Measurements from ENCODE around the gene BRF1. TPM values are rescaled to one million over a fixed set of nuclear protein-coding genes. Genes with fewer than 3 reads are reported as not detected.
"Not testable (repeated sequence)": the region's sequence is repeated elsewhere in the genome, so short reads cannot be mapped to it uniquely, and the experiment has no call there.

Gene BRF1
- total RNA-seq, 1 experiment from 2014 or later, result 12.6 TPM

DNA sequence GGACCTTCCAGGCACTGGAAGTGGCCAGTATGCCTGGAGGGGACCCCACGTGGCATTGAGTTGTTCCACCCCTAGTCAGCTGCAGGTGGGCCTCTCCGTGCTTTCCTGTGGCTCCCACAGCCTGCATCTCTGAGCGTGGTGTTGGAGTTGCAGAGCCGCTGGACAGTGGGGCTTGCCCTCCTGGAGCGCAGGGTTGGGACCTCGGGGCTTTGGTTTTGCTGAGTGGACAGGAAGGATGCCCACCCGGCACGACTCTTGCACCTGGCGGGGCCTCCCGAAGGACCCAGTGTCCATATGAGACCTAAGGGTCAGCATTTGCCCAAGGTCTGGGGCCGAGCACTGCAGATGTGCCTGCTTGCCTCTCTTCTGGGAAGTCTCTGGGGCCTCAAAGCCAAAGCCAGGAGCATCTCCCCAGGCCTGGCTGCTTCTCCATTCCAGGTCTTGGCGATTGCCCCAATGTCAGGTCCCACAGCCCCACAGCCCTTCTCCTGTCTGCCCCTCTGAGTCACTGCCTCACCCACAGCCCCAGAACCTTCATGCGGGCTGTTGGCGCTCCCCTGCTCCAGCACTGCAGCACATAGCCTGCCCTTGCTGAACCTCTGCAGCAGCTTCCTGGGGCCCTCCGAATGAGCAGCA, 15.3 kb upstream of the BRF1 start:
- no peak for DNase-seq (ENCODE audit: low spot score)

DNA sequence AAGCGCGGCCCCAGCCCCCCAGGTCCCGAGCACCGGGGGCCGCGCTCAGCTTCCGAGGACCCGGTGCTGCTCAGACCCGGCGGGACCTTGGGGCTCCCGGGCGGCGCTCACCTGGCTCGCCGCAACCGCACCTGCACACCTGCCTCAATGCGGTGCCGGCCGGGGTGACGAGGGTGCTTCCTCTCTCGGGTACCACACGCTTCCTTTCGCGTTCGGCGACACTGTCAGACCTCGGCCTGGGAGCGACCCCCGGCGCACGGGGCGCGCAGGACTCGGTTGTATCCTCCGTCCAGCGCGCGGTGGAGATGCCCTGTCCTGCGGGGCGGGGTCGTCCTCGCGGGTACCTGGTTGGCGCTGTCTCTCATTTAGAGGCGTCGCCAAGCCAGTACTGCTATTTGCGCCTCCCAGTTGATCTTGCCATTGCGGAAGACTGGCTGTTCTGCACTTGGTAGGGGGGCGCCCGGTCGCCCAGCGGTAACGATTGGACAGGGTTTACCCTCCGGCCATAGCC, 14.5 kb upstream of the BRF1 start:
- no peak for DNase-seq (ENCODE audit: low spot score)

DNA sequence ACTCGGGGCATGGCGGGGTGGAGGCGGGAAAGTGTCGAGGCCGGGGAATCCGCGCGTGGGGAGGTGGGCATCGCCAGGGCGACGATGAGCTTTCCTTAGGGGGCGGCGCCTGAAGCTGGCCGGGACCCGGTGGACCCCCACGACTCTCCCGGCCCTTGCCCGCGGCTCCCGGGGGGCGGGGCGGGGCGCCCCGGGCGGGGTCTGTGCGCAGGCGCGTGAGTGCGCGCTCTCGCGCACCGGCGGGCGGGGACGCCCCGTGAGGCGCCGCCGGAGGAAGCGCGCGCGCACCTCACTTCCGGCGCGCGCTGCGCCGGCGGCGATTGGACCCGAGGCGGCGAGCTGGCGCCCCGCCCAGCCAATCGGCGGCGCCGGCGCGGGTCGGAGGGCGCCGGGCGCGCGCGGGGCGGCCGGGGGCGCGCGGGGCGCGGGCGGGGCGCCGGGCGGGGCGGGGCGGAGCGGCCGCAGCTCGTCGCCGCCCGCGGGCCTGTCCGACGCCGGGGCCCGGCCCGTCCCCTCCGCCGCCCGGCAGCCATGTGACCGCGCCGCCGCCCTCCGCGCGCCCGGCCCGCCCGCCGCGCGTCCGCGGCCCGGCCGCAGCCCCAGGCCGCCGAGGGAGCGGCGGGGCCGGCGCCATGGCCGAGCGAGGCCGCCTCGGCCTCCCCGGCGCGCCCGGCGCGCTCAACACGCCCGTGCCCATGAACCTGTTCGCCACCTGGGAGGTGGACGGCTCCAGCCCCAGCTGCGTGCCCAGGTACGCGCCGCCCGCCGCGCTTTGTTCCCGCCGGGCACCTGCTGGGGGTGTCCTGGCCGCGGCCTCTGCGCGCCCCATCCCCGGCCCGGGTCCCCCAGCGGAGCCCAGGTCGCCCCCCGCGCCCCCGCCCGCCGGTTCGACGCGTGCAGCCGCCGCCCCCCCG, 13.7 kb upstream of the BRF1 start, which contains the start of gene PACS2:
PACS2 (plus strand) TSS at position 462 of the 914 bp plus-strand sequence; CDS start at position 633, 171 bp downstream.
- peak; percentile 35 for DNase-seq (ENCODE audit: low spot score)

DNA sequence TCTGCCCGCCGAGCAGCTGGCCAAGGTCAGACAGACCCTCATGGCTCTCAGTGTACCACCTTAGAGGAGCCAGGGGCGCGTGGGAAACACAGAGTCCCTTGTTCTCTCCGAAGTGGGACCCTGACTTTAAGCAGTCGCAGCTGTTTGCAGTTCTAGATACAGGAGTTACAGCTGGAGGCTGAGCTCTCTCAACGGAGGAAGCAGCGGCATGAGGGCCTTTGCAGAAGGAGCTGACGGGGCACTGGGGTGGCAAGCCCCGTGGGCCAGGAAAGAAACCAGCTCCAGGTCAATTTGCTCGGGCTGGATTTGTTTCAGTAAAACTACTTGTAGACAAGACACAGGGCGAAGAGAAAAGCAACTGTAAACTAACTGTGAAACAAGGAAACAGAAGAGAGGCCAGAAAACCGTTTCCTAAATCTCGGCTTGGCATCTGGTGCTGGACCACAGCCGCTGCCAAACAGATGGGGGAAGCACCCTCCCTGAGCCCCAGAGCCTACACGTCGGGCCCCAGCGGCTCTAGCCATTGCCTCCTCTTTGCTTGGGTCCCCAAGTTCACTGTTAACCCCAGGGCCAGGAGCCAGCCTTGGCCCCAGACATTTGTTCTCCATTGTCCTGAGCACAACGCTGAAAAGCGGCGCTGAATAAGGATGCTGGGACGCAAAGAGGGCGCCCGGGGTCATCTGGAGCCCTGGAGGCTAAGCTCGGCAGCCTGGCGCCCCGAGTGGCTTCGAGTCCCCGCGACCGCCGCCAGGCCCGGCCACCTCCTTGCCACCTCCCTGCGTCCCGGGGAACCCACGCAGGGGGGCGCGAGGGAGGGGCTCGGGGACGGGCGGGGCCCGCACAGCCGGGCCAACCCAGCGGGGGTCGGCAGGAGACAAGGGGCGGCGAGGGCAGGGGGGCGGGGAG, 12.8 kb upstream of the BRF1 start:
- no peak for DNase-seq (ENCODE audit: low spot score)

DNA sequence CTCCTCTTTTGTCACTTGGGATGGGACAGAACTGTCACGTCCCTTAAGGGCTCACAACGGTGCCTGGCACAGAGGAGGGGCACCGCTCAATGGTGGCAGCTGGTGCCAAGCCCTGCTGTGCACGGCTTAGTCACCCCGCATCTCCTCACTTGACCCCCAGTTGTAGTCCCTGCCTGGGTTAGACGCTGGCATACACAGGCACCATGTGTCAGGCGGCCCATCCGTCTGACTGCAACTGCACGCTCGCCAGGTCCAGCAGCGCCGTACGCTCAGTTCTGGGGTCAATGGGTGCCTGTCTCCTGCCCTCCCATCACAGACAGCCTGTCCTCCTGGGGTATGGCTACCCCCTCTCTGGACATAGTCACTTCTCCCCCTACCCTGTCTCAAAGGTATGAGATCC, 12.2 kb upstream of the BRF1 start:
- DNase-seq (ENCODE audit: low spot score), result no peak

DNA sequence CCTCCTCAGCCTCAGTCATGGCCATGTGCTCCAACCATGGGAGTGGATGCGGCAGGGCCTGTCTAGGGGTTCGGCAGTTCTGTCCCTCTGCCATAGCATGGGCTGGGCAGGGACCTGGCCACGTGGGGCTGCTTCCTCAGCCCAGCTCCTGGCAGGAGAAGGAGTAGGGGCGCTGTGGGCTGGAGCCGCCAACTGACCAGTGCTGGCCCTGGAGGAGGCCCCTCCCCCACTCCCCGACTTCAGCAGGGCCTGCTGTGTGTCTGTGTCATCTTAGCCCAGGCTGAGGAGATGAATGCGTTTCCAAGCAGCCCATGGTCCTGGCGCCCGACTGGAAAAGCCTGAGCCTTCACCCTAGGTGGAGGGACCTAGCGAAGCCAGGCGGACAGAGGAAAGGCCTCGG, 11.0 kb upstream of the BRF1 start:
- no peak for DNase-seq (ENCODE audit: low spot score)

DNA sequence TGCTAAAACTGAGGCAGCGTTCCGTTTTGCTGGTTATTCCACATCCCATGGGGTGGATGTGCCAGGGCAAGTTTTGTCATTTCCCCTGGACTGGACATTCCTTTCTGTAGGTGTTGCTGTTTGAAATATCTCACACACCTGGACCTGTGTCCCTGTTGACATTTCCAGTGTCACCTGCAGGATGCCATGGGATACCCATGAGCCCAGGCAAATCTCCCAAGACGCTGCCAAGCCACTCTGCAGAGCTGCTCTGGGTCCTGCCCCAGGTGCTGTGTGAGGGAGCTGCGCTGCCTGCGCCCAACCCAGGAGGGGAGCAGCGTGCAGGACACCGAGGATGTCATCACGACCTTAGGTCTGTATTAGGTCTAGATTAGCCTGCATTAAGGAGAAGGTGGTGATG, 8.6 kb upstream of the BRF1 start:
- no peak for DNase-seq (ENCODE audit: low spot score)

DNA sequence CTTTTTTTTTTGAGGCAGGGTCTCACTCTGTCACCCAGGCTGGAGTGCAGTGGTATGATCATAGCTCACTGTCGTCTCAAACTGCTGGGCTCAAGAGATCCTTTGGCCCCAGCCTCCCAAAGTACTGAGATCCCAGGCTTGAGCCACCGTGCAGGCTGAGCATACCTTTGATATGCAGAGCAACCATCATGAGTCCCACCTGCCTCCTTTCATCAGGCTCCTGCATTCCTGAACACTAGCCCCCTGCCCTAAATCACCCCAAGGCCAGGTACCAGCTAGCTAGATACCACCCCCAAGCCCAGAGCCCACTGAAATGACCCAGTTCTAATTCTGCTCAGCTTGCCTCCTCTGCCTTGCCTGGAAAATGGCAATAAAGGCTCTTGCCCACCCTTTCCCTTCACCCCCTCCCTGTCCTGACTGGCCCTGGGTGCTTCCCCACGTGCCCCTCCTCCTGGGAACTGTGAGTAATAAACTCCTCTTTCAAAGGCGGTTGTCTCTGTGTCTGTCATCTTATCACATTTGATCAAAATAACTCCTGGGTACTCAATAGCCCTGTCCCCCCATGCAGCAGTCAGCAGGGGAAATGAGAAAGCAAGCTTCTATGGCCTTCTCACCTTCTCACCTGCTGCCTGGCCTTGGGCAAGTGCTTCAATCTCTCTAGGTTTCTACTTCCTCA, 6.4 kb upstream of the BRF1 start:
- DNase-seq (ENCODE audit: low spot score), result no peak

DNA sequence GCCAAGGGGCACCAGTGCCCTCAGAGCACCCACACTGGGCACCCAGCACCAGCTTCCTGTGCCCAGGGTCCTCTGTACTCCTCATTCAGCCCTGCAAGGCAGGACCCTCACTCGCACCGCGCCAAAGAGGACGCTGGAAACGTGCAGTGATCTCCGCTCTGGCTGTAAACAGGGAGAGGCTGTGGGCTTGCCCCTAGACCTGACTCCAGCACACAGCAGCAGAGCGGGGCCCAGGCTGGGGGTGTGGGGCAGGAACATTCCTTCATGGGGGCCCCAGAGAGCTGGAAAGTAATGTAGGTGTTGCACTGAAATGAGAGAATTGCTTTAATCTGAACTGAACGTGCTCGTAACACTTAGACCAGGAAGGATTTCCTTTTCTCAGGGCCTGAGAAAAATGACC, 5.0 kb upstream of the BRF1 start:
- no peak for DNase-seq (ENCODE audit: low spot score)

DNA sequence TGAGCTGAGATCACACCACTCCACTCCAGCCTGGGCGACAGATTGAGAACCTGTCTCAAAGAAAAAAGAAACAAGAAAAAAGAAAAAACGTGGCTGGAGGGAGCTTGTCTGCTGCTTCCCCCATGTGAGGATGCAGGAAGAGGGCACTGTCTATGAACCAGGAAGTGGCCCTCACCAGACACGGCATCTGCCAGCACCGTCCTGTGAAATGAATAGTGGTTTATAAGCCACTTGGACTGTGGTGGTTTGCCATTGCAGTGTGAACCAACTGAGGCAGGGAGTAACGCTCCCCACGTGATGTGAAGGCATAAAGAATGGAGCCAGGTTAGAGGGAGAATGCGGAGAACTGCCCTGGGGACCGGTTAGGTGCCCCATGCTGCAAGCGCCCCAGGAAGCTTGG, 4.5 kb upstream of the BRF1 start:
- DNase-seq (ENCODE audit: low spot score), result no peak

DNA sequence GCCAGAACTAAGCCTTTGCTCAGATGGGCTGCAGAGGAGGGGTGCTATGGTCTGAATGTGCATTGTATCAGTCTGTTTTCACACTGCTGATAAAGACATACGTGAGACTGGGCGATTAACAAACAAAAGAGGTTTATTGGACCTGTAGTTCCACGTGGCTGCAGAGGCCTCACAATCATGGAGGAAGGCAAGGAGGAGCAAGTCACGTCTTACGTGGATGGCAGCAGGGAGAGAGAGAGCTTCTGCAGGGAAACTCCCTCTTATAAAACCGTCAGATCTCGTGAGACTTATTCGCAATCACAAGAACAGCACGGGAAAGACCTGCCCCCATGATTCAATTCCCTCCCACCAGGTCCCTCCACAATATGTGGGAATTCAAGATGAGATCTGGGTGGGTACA, 3.8 kb upstream of the BRF1 start:
- no peak for DNase-seq (ENCODE audit: low spot score)

DNA sequence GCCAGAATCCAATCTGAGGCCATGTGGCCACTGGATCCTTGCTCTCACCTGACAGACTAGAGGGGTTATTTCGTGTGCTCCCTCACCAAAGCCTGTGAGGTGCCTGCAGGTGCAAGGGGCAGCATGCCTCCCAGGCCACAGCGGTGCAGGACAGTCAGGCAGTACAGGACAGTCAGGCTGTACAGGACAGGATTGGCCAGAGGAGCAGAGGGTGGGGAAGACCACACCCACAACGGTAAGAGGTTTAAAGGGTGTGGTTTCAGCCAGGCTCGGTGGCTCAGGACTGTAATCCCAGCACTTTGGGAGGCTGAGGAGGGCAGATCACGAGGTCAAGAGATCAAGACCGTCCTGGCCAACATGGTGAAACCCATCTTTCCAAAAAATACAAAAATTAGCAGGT, 3.1 kb upstream of the BRF1 start:
- DNase-seq (ENCODE audit: low spot score), result no peak

DNA sequence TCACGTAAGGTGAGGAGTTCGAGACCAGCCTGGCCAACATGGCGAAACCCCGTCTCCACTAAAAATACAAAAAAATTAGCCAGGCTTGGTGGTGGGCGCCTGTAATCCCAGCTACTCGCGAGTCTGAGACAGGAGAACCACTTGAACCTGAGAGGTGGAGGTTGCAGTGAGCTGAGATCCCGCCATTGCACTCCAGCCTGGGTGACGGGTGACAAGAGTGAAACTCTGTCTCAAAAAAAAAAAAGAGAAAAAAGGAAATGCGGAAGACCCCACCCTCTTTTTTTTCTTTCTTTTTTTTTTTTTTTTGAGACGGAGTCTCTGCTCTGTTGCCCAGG, 1.1 kb upstream of the BRF1 start:
- DNase-seq (ENCODE audit: low spot score), result not testable (repeated sequence)

DNA sequence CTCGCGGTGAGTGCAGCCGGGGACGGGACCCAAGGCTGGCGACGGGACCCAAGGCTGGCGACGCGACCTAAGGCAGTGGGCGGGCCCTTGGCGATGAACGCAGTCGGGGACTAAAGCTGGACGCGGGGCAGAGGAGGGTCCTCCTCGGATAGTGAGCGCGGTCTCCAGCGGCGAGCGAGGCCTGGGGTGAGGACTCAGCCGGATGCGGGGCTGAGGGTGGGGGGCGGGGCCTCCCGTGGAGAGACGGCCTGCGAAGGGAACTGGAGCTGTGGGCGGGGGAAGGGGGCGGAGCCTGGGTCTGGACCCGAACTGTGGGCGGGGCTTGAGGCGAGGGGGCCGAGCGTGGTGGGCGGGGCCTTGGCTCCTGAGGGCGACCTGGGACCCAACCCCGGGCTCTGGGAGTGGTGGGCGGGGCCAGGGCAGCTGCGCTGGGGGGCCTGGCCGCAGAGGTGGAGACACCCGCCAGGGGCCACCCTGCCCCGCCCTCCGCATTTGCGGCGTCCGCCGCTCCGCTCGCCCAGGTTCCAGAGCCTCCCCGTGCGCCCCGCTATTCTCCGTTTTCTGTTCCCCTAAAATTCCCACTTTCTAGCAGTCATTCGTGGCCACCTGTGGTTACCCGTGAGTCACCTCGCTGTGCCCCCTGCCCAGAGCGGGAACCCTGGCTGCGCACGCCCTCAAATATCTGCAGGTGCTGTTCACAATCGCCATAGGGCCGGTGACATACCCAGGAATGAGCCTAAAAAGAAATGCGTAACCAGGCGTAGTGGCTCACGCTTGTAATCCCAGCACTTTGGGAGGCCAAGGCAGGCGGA, 508 bp upstream of the BRF1 start:
- peak; percentile 80 for DNase-seq (ENCODE audit: low spot score)

DNA sequence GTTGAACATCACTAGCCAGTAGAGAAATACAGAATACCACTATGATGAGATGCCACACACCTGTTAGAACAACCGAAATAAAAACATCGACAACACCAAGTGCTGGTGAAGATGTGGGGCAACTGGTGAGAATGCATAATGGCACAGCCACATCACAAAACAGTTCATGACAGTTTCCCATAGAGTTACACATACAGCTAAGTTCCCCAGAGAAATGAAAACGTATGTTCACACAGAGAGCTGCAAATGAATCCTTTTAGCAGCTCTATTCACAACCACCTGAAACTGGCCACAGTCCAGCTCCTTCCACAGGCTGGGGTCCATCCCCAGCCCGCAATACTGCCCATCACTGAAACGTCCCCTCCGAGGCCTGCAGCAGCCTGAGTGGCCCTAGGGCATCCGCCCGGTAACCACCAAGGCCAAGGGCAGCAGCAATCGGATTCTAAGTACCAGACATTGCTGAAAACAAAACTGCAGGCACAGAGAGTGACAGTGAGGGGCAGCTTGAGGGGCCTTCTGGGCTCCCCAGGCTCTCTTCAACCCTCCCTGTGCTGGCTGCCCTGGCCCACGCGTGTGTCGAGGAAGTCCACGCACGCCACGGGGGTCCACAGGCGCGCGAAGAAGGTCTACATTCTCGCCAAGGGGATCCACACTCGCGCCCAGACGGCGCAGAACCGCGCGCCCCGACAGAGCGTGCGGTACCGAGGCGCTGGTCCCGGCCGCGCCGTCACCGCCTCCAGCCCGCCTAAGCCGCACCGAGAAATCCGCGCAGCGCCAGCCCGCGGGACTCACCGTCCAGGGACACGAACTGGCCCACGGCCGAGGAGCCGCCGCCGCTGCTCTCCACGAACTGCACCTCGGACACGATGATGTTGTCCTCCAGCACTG, 903 bp downstream of the BRF1 start:
- no peak for DNase-seq (ENCODE audit: low spot score)

DNA sequence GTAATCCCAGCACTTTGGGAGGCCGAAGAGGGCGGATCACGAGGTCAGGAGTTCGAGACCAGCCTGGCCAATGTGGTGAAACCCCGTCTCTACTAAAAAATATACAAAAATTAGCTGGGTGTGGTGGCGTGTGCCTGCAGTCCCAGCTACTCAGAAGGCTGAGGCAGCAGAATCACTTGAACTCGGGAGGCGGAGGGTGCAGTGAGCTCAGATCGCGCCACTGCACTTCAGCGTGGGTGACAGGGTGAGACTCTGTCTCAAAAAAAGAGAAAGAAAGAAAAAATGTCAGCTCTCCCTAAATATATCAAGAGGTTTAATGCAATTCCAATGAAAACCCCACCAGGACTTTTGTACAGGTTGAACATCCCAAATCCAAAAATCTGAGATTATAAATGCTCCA, 3.5 kb downstream of the BRF1 start:
- DNase-seq (ENCODE audit: low spot score), result not testable (repeated sequence)

DNA sequence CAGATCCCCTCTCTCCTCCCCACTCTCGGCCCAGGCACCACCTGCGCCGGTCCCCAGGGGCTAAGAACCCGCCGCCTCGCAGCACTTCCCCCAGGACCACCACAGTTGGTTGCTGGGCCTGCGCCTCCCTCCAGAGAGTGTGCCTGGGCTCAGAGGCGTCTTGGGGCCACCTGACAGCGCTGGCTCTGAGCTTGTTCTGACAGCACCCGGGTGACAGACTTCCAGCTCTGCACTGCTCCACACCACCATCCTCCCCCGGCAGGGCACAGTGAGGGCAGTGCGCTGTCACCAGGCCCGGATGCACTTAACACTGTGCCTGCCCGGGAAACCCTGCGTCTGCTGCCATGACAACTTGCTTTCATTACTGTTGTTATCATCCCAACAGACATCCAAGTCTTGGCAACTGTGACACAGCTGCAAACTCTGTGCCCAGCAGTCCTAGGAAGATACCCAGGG, 6.6 kb downstream of the BRF1 start:
- DNase-seq (ENCODE audit: low spot score), result no peak

DNA sequence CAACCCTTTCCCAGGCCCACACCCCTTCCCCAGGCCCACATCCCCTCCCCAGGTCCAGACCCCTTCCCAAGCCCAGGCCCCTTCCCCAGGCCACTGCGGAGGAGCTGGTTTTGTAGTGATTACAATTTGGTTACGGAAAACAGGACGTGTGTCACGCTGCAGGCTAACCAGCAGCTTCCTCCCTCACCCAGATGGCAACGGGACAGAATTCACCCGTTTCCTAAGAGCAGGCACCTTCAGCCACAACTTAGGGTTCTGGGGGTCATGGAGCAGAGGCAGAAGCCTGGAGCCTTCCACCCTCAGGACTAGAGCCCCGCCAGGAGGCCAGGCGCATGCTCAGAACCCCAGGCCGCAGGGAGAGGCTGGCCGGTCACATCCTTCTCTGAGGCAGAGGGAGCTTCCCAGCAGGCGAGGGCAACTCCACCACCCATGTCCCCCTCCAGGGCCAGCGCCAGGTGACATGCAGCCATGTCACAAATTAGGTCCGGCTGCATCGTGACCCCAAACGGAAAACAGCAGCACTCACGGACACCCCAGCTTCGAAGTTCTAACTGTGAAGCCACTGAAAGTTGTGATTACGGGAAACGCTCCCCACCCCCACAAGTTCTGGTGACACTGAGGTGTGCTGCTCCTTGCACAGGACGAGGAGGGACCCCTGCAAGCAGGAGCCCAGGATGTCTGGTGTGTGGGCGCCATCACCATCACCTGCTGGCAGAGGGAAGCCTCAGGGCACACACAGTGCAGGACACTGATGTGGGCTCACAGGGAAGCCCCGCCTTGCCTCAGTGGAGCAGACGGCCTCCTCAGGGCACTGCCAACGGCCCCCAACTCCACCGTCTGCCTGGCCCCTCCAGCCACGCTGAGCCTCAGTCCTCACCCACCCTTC, 7.7 kb downstream of the BRF1 start:
- no peak for DNase-seq (ENCODE audit: low spot score)
